ENCODE data around the gene C1QL1.

Gene C1QL1

GRCh38 chr17:44941712-44942331 lies 26.3 kb downstream of the C1QL1 start:
- Histone ChIP-seq H3K27me3 (ENCODE audit: low read depth) (no peaks in the 10 kb centered on the region), H3K4me3 (no peak overlapping the region), H3K4me1 (peaks cover 11% of the 10 kb centered on the region), H3K9me3 (peaks cover 11% of the 10 kb centered on the region), H3K36me3 (replicated peaks) (peaks cover 81% of the 10 kb centered on the region)
- in situ Hi-C loops (cut with MboI; ENCODE audit: low sequenced_read_pairs), result no loop called here
- no peak for DNase-seq (ENCODE audit: low spot score in 2 of 2)

- Histone ChIP-seq H3K9me3 (peaks cover 11% of the 10 kb centered on the region), H3K27me3 (ENCODE audit: low read depth) (no peaks in the 10 kb centered on the region), H3K36me3 (replicated peaks) (peaks cover 82% of the 10 kb centered on the region), H3K4me3 (no peak overlapping the region), H3K4me1 (peaks cover 11% of the 10 kb centered on the region)
- DNase-seq (ENCODE audit: low spot score in 2 of 2), result no peak
- in situ Hi-C loops (cut with MboI; ENCODE audit: low sequenced_read_pairs), result no loop called here
These were observed 27.3 kb downstream of the C1QL1 start for GRCh38 chr17:44940768-44941167.

- peaks cover 84% of the 10 kb centered on the region for H3K36me3 ChIP-seq (replicated peaks)
- DNase-seq (ENCODE audit: low spot score in 2 of 2), result no peak
- no peak overlapping the region for H3K4me3 ChIP-seq
- in situ Hi-C loops (cut with MboI; ENCODE audit: low sequenced_read_pairs), result no loop called here
- peaks cover 9% of the 10 kb centered on the region for H3K4me1 ChIP-seq
- no peaks in the 10 kb centered on the region for H3K27me3 ChIP-seq (ENCODE audit: low read depth)
- H3K9me3 ChIP-seq, result peaks cover 10% of the 10 kb centered on the region
These were observed 27.8 kb downstream of the C1QL1 start for GRCh38 chr17:44940317-44940716.

- Histone ChIP-seq H3K9me3 (peaks cover 9% of the 10 kb centered on the region), H3K4me1 (0 out of 2 replicates have a peak, but pooled peaks cover 1% of the 10 kb centered on the region), H3K4me3 (no peak overlapping the region), H3K27me3 (ENCODE audit: low read depth) (no peaks in the 10 kb centered on the region), H3K36me3 (replicated peaks) (peaks cover 91% of the 10 kb centered on the region)
- in situ Hi-C loops (cut with MboI; ENCODE audit: low sequenced_read_pairs), result no loop called here
- no peak for DNase-seq (ENCODE audit: low spot score in 2 of 2)
These were observed 33.0 kb downstream of the C1QL1 start for GRCh38 chr17:44935116-44935515.

- no peak for DNase-seq (ENCODE audit: low spot score in 2 of 2)
- in situ Hi-C loops (cut with MboI; ENCODE audit: low sequenced_read_pairs), result no loop called here
- no peak overlapping the region for H3K4me3 ChIP-seq
- H3K9me3 ChIP-seq, result peaks cover 9% of the 10 kb centered on the region
- no peaks in the 10 kb centered on the region for H3K27me3 ChIP-seq (ENCODE audit: low read depth)
- peaks cover 91% of the 10 kb centered on the region for H3K36me3 ChIP-seq (replicated peaks)
- no peaks in the 10 kb centered on the region for H3K4me1 ChIP-seq
These were observed 33.4 kb downstream of the C1QL1 start for GRCh38 chr17:44934745-44935105.

- no peaks in the 10 kb centered on the region for H3K4me1 ChIP-seq
- in situ Hi-C loops (cut with MboI; ENCODE audit: low sequenced_read_pairs), result no loop called here
- peaks cover 91% of the 10 kb centered on the region for H3K36me3 ChIP-seq (replicated peaks)
- H3K4me3 ChIP-seq, result no peak overlapping the region
- no peak for DNase-seq (ENCODE audit: low spot score in 2 of 2)
- no peaks in the 10 kb centered on the region for H3K27me3 ChIP-seq (ENCODE audit: low read depth)
- peaks cover 7% of the 10 kb centered on the region for H3K9me3 ChIP-seq
These were observed 34.0 kb downstream of the C1QL1 start for GRCh38 chr17:44933824-44934744.

GRCh38 chr17:44932787-44933097 lies 35.4 kb downstream of the C1QL1 start:
- DNase-seq (ENCODE audit: low spot score in 2 of 2), result no peak
- in situ Hi-C loops (cut with MboI; ENCODE audit: low sequenced_read_pairs), result no loop called here
- no peaks in the 10 kb centered on the region for H3K4me1 ChIP-seq
- H3K27me3 ChIP-seq (ENCODE audit: low read depth), result no peaks in the 10 kb centered on the region
- H3K36me3 ChIP-seq (replicated peaks), result peaks cover 92% of the 10 kb centered on the region
- no peak overlapping the region for H3K4me3 ChIP-seq
- H3K9me3 ChIP-seq, result no peaks in the 10 kb centered on the region

- Histone ChIP-seq H3K36me3 (replicated peaks) (peaks cover 93% of the 10 kb centered on the region), H3K9me3 (no peaks in the 10 kb centered on the region), H3K4me1 (no peaks in the 10 kb centered on the region), H3K27me3 (ENCODE audit: low read depth) (no peaks in the 10 kb centered on the region), H3K4me3 (no peak overlapping the region)
- in situ Hi-C loops (cut with MboI; ENCODE audit: low sequenced_read_pairs), result no loop called here
- no peak for DNase-seq (ENCODE audit: low spot score in 2 of 2)
These were observed 35.9 kb downstream of the C1QL1 start for GRCh38 chr17:44932096-44932786.

- DNase-seq (ENCODE audit: low spot score in 2 of 2), result no peak
- H3K4me3 ChIP-seq, result no peak overlapping the region
- no peaks in the 10 kb centered on the region for H3K4me1 ChIP-seq
- H3K9me3 ChIP-seq, result no peaks in the 10 kb centered on the region
- H3K27me3 ChIP-seq (ENCODE audit: low read depth), result no peaks in the 10 kb centered on the region
- in situ Hi-C loops (cut with MboI; ENCODE audit: low sequenced_read_pairs), result no loop called here
- H3K36me3 ChIP-seq (replicated peaks), result peaks cover 99% of the 10 kb centered on the region
These were observed 36.7 kb downstream of the C1QL1 start for GRCh38 chr17:44931376-44931775.

- no peak for DNase-seq (ENCODE audit: low spot score in 2 of 2)
- Histone ChIP-seq H3K9me3 (no peaks in the 10 kb centered on the region), H3K36me3 (replicated peaks) (peaks cover 100% of the 10 kb centered on the region), H3K4me3 (no peak overlapping the region), H3K4me1 (no peaks in the 10 kb centered on the region), H3K27me3 (ENCODE audit: low read depth) (no peaks in the 10 kb centered on the region)
- in situ Hi-C loops (cut with MboI; ENCODE audit: low sequenced_read_pairs), result no loop called here
These were observed 37.4 kb downstream of the C1QL1 start for GRCh38 chr17:44930667-44931066.

GRCh38 chr17:44928950-44929720 lies 39.0 kb downstream of the C1QL1 start:
- H3K4me3 ChIP-seq, result no peak overlapping the region
- no peaks in the 10 kb centered on the region for H3K27me3 ChIP-seq (ENCODE audit: low read depth)
- H3K9me3 ChIP-seq, result no peaks in the 10 kb centered on the region
- H3K4me1 ChIP-seq, result no peaks in the 10 kb centered on the region
- in situ Hi-C loops (cut with MboI; ENCODE audit: low sequenced_read_pairs), result no loop called here
- peaks cover 88% of the 10 kb centered on the region for H3K36me3 ChIP-seq (replicated peaks)
- DNase-seq (ENCODE audit: low spot score in 2 of 2), result no peak

- in situ Hi-C loops (cut with MboI; ENCODE audit: low sequenced_read_pairs), result no loop called here
- Histone ChIP-seq H3K36me3 (replicated peaks) (peaks cover 78% of the 10 kb centered on the region), H3K4me3 (no peak overlapping the region), H3K4me1 (no peaks in the 10 kb centered on the region), H3K9me3 (no peaks in the 10 kb centered on the region), H3K27me3 (ENCODE audit: low read depth) (no peaks in the 10 kb centered on the region)
- no peak for DNase-seq (ENCODE audit: low spot score in 2 of 2)
These were observed 40.0 kb downstream of the C1QL1 start for GRCh38 chr17:44928136-44928535.

GRCh38 chr17:44927696-44928095 lies 40.4 kb downstream of the C1QL1 start:
- Histone ChIP-seq H3K4me1 (no peaks in the 10 kb centered on the region), H3K4me3 (no peak overlapping the region), H3K36me3 (replicated peaks) (peaks cover 74% of the 10 kb centered on the region), H3K9me3 (no peaks in the 10 kb centered on the region), H3K27me3 (ENCODE audit: low read depth) (no peaks in the 10 kb centered on the region)
- no peak for DNase-seq (ENCODE audit: low spot score in 2 of 2)
- in situ Hi-C loops (cut with MboI; ENCODE audit: low sequenced_read_pairs), result no loop called here
